Mesothelial cell of epicardium (in vitro differentiated cells): ENCODE measurements around the gene RGS4. TPM values are rescaled to one million over a fixed set of nuclear protein-coding genes. Genes with fewer than 3 reads are reported as not detected.

Experiments used
- DNase-seq, 2 experiments: peaks; one replicate each; pipeline ENCODE4 v3.0.0; 2021; ENCODE audit warnings: low spot score in 2 of 2; ENCODE audit not compliant: unreplicated experiment in 2 of 2
- H3K27ac Mint-ChIP-seq: 2 replicates; pipeline ENCODE4 v1.8.0; 2021; ENCODE audit warnings: mixed read lengths
- H3K27me3 Mint-ChIP-seq: 2 replicates; pipeline ENCODE4 v1.8.0; 2021; ENCODE audit warnings: low read depth, mixed read lengths
- H3K36me3 Mint-ChIP-seq: 2 replicates; pipeline ENCODE4 v1.8.0; 2021; ENCODE audit warnings: mixed read lengths
- H3K4me1 Mint-ChIP-seq: 2 replicates; pipeline ENCODE4 v1.8.0; 2021; ENCODE audit warnings: mixed read lengths
- H3K4me3 Mint-ChIP-seq: 2 replicates; pipeline ENCODE4 v1.8.0; 2021; ENCODE audit warnings: mild to moderate bottlenecking, moderate library complexity, mixed read lengths
- H3K9me3 Mint-ChIP-seq: 2 replicates; pipeline ENCODE4 v1.8.0; 2021; ENCODE audit warnings: mixed read lengths
- total RNA-seq: library from RNA; stranded (reverse); gene quantifications from 3 replicates; pipeline ENCODE4 v1.2.1, GENCODE V29; 2021
- TF ChIP-seq, protein P1 (sequence below): fragments of 200-600 bp; sonication (generic); IDR thresholded peaks from one replicate; pipeline ENCODE4 v1.5.0; 2021; ENCODE audit warnings: antibody characterized with exemption; ENCODE audit not compliant: unreplicated experiment

RGS4 gene
- total RNA-seq, 1 donor from 2014 or later, result 33.8 TPM

GRCh38 chr1:163066168-163066567 is 3.0 kb upstream of the RGS4 start:
- TF ChIP-seq, protein P1, sequence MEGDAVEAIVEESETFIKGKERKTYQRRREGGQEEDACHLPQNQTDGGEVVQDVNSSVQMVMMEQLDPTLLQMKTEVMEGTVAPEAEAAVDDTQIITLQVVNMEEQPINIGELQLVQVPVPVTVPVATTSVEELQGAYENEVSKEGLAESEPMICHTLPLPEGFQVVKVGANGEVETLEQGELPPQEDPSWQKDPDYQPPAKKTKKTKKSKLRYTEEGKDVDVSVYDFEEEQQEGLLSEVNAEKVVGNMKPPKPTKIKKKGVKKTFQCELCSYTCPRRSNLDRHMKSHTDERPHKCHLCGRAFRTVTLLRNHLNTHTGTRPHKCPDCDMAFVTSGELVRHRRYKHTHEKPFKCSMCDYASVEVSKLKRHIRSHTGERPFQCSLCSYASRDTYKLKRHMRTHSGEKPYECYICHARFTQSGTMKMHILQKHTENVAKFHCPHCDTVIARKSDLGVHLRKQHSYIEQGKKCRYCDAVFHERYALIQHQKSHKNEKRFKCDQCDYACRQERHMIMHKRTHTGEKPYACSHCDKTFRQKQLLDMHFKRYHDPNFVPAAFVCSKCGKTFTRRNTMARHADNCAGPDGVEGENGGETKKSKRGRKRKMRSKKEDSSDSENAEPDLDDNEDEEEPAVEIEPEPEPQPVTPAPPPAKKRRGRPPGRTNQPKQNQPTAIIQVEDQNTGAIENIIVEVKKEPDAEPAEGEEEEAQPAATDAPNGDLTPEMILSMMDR, result no peak
- DNase-seq, result no peak
- Mint-ChIP-seq H3K36me3 (no peaks in the 10 kb centered on the region), H3K9me3 (no peaks in the 10 kb centered on the region), H3K4me3 (no peak overlapping the region), H3K27ac (no peak overlapping the region), H3K27me3 (peaks cover 8% of the 10 kb centered on the region), H3K4me1 (peaks cover 27% of the 10 kb centered on the region)

GRCh38 chr1:163066686-163067085 is 2.5 kb upstream of the RGS4 start:
- H3K27ac Mint-ChIP-seq, result no peak overlapping the region
- H3K36me3 Mint-ChIP-seq, result no peaks in the 10 kb centered on the region
- peaks cover 8% of the 10 kb centered on the region for H3K27me3 Mint-ChIP-seq
- H3K4me1 Mint-ChIP-seq, result peaks cover 27% of the 10 kb centered on the region
- TF ChIP-seq, protein P1, result no peak
- DNase-seq, result no peak
- H3K4me3 Mint-ChIP-seq, result no peak overlapping the region
- no peaks in the 10 kb centered on the region for H3K9me3 Mint-ChIP-seq

GRCh38 chr1:163068716-163069115 is 445 bp upstream of the RGS4 start:
- peak overlapping the region; percentile 72 for H3K27ac Mint-ChIP-seq
- H3K4me1 Mint-ChIP-seq, result peaks cover 36% of the 10 kb centered on the region
- peaks cover 10% of the 10 kb centered on the region for H3K27me3 Mint-ChIP-seq
- TF ChIP-seq, protein P1, result no peak
- no peaks in the 10 kb centered on the region for H3K9me3 Mint-ChIP-seq
- H3K36me3 Mint-ChIP-seq, result peaks cover 16% of the 10 kb centered on the region
- no peak for DNase-seq
- H3K4me3 Mint-ChIP-seq, result peak overlapping the region; percentile 74

GRCh38 chr1:163069655-163070277 is 605 bp downstream of the RGS4 start:
- Mint-ChIP-seq H3K4me3 (peak overlapping the region; percentile 74), H3K9me3 (no peaks in the 10 kb centered on the region), H3K27ac (no peak overlapping the region), H3K4me1 (peaks cover 36% of the 10 kb centered on the region), H3K27me3 (peaks cover 4% of the 10 kb centered on the region), H3K36me3 (peaks cover 23% of the 10 kb centered on the region)
- TF ChIP-seq, protein P1, result no peak
- DNase-seq, result no peak

- H3K4me1 Mint-ChIP-seq, result peaks cover 36% of the 10 kb centered on the region
- peaks cover 34% of the 10 kb centered on the region for H3K36me3 Mint-ChIP-seq
- TF ChIP-seq, protein P1, result peak; percentile 71
- H3K4me3 Mint-ChIP-seq, result peak overlapping the region; percentile 74
- H3K9me3 Mint-ChIP-seq, result no peaks in the 10 kb centered on the region
- peaks cover 4% of the 10 kb centered on the region for H3K27me3 Mint-ChIP-seq
- peak; percentile 27 to 74 for DNase-seq
- peak overlapping the region; percentile 18 for H3K27ac Mint-ChIP-seq
These were observed 2.5 kb downstream of the RGS4 start for GRCh38 chr1:163071405-163072255.
